Measurements from ENCODE around the gene P2RX7. TPM values are rescaled to one million over a fixed set of nuclear protein-coding genes. Genes with fewer than 3 reads are reported as not detected.
"Not testable (repeated sequence)": the region's sequence is repeated elsewhere in the genome, so short reads cannot be mapped to it uniquely, and the experiment has no call there.

P2RX7 gene
- total RNA-seq, 2 donors from 2014 or later: 1.3 to 3.0 TPM

GRCh38 chr12:121128908-121129810 lies 3.5 kb upstream of the P2RX7 start:
- intact Hi-C loops (cut with DNase I): no loop called here
- DNase-seq (peak; percentile 90), ATAC-seq (peak; percentile 76 to 87)

GRCh38 chr12:121129811-121130147 lies 2.9 kb upstream of the P2RX7 start:
- no peak for DNase-seq
- intact Hi-C loops (cut with DNase I): no loop called here

GRCh38 chr12:121130866-121131373 lies 1.8 kb upstream of the P2RX7 start:
- intact Hi-C loops (cut with DNase I): no loop called here
- ATAC-seq: no peak
- no peak for DNase-seq

More at GRCh38 chr12:121129811-121130147, 2.9 kb upstream of the P2RX7 start:
- no peak for ATAC-seq

DNA sequence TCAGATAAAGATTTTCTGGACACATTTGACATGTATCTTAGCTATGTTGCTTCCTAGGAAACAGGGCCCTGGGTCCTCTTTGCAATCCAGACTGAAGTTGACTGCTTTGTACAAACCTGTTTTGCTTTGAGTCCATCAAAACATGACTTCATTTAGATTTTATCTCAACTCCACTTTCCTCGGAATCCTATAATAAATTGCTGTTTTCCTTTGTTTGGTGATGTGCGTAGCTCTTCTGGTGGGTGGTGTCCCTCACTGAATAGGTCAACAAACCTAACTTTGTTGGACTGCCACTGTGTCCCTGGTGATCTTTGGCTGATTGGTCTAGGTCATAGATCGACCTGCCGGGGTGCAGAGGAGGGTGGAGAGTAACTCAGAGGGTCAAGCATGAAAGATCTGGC lies 735 bp upstream of the P2RX7 start:
- DNase-seq: no peak
- intact Hi-C loops (cut with DNase I): no loop called here
- no peak for ATAC-seq

GRCh38 chr12:121133838-121134237 lies 1.2 kb downstream of the P2RX7 start:
- no peak for ATAC-seq
- intact Hi-C loops (cut with DNase I): no loop called here
- no peak for DNase-seq

DNA sequence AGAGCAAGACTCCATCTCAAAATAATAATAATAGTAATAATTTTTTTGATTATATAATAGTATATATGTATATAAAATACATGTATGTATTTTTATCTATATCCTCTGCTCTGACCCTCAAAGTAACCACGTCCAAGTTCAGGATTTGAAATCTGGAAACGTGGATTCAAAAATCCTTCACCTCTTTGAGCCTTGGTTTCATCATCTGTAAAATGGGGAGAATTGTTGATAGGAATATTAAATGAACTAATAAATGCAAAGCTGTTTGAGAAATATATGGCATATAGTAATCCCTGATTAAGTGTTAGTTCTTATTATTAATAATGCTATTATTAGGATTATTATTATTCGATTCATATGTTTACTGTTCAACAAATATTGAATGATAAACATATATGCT lies 2.6 kb downstream of the P2RX7 start:
- no peak for ATAC-seq
- intact Hi-C loops (cut with DNase I): no loop called here

DNA sequence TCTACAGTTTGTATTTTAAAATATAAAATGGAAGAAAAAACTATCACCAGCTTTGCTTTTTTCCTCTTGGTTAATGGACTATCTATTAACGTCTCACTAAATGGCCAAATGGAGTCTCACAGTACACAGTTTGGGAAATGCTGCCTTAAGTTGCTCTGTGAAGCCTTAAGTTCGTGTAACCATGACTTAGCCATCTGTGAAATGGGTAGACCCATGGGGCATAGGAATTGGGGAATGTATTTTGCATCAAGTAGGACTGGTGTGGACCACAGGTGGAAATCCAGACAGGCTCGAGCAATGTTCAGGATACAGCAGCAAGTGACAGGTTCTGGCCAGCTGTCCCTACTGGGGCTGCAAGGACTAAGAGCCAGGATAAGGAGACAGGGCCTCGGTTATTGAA lies 4.8 kb downstream of the P2RX7 start:
- no peak for ATAC-seq
- intact Hi-C loops (cut with DNase I): no loop called here
- no peak for DNase-seq

More for the DNA sequence above, 2.6 kb downstream of the P2RX7 start:
- DNase-seq: no peak

- ATAC-seq: no peak
- DNase-seq: no peak
- intact Hi-C loops (cut with DNase I): no loop called here
These were observed 5.6 kb downstream of the P2RX7 start for GRCh38 chr12:121138284-121138683.

GRCh38 chr12:121139286-121139685 lies 6.6 kb downstream of the P2RX7 start:
- DNase-seq: no peak
- ATAC-seq: no peak
- intact Hi-C loops (cut with DNase I): no loop called here

DNA sequence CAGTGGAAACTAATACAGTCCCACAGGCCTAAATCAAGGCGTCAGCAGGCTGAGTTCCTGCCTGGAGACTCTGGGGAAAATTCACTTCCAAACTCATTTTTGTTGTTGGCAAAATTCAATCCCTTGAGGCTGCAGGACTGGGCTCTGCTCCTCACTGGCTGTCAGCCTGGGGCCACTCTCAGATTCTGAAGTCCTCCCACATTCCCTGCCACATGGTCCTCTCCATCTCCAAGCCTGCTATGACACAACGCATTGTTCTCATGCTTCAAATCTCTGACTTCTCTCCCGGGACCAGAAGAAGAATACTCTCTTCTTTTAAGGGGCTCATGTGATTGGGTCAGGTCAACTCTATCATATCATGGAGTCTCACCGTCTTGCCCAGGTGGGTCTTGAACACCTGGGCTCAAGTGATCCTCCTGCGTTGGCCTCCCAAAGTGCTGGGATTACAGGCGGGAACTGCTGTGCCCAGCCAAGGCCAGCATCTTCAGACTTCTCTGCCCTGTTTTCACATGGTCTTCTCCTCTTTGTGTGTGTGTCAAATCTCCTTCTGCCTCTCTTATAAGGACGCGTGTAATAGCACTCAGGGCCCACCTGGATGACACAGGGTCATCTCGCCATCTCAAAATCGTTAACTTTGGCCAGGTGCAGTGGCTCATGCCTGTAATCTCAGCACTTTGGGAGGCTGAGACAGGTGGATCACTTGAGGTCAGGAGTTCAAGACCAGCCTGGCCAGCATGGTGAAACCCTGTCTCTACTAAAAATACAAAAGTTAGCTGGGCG lies 9.7 kb downstream of the P2RX7 start:
- intact Hi-C loops (cut with DNase I): no loop called here
- no peak for DNase-seq
- no peak for ATAC-seq

DNA sequence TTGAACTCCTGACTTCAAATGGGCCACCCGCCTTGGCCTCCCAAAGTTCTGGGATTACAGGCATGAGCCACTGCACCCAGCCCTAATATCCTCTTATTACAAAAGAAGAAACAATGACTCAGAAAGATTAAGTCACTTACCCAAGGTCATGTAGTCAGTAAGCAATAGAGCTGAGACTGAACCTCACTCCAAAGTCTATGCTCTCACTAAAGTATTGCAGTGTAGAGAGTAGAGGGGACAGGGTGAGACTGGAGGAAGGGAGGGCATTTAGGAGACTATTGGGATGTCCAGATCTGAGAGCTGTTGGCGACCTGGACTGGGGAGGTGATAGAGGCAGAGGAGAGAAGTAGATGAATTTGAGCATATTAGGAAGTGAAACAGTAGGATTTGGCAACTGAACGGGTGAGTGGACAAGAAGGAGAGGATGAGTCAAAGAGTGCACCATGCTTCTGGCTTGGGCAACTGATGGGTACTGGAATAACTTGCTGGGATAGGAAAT lies 11.8 kb downstream of the P2RX7 start:
- ATAC-seq (peak in 1 of 2 donors; percentile 67), DNase-seq (no peak)
- intact Hi-C loops (cut with DNase I): no loop called here

GRCh38 chr12:121145221-121145620 lies 12.5 kb downstream of the P2RX7 start:
- intact Hi-C loops (cut with DNase I): no loop called here
- no peak for DNase-seq
- peak in 1 of 2 donors; percentile 56 for ATAC-seq

- ATAC-seq; DNase-seq; intact Hi-C loops (cut with DNase I): not testable (repeated sequence)
These were observed 16.6 kb downstream of the P2RX7 start for GRCh38 chr12:121149289-121149688.

- intact Hi-C loops (cut with DNase I): no loop called here
- ATAC-seq (no peak), DNase-seq (no peak)
These were observed 22.2 kb downstream of the P2RX7 start for GRCh38 chr12:121154793-121155375.

DNA sequence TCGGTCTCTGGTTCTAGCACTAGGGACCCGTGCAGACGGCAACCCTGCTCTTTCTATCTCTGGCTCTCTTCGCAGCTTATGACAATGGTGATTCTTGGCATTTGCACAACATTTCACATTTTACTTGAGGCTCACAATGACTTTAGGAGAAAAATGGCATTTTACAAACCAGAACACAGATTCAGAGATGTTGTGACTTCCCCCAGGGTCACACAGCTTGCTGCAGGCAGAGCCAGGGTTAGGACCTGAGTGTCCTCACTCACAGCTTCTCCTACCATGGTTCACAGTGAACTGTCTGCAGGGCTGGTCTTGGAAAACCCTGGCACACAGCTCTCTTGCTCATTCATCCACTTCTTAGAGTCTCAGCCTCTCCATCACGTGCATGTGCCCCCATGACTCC lies 23.7 kb downstream of the P2RX7 start:
- DNase-seq: no peak
- intact Hi-C loops (cut with DNase I): no loop called here
- ATAC-seq: no peak

DNA sequence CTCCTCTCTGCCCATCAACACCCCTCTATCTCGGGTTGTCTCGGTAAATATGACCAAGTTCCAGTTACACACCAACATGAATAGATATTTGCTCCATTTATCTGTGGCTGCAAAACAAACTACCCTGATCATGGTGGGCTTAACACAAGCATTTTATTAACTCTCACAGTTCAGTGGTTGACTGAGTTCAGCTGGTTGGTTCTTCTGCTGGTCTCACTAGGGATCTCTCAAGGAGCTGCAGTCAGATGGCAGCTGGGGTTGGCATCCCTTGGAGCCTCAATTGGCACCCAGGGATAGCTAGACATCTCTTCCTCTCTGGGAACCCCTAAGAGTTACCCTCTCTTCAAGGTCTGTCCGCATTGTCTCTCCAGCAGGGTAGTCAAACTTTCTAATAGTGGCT lies 25.4 kb downstream of the P2RX7 start:
- ATAC-seq (no peak), DNase-seq (no peak)
- intact Hi-C loops (cut with DNase I): no loop called here

- intact Hi-C loops (cut with DNase I); ATAC-seq; DNase-seq: not testable (repeated sequence)
These were observed 26.2 kb downstream of the P2RX7 start for GRCh38 chr12:121158728-121159351.

DNA sequence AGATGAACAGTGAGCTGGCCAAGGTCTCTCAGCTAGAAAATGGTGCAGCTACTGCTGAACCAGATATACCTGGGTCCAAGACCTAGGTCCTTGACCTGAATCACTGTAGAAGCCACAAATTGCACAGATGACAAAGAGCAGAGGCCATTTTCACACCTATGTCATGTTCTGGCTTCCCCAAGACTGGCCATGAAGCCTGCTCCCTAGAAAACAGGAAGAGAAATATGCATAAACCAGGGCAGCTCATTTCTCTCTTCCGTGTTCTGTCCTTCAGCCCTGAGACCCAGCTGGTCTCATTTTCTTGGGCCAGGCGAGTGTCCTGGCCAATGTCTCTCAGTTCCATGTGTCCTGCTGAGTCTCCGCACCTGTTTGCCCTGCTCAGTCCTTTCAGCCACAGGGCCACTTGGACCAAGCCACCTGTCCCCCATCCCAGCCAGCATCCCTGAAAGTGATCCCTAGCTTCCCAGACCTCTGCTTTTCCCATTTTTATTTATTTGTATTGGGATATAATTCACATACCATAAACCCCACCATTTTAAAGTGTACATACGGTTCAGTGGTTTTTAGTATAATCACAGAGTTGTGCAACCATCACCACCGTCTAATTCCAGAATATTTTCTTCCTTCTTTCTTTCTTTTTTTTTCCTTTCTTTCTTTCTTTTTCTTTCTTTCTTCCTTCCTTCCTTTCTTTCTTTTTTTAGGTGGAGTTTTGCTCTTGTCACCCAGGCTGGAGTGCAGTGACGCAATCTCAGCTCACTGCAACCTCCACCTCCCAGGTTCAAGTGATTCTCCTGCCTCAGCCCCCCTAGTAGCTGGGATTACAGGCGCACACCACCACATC lies 27.0 kb downstream of the P2RX7 start:
- no peak for DNase-seq
- ATAC-seq: peak in 1 of 2 donors; percentile 23
- intact Hi-C loops (cut with DNase I): no loop called here

Measured in left cardiac atrium (tissue), 4 donors.